Esophagus squamous epithelium (tissue), 4 donors: ENCODE results near the gene BGLAP.

Experiments used
- POLR2A ChIP-seq, 4 donors: fragments of 450-650 bp; IDR thresholded peaks; one replicate each; pipeline ENCODE4 v1.6.1; 2017; ENCODE audit warnings: antibody characterized with exemption in 4 of 4, mild to moderate bottlenecking in 4 of 4, moderate library complexity in 3 of 4
- TF ChIP-seq, protein P1 (sequence below), 6 experiments: fragments of 450-650 bp in 4 of 6; fragments of 200-600 bp in 2 of 6; sonication (generic) in 2 of 6; IDR thresholded peaks; one replicate each; pipeline ENCODE4 v1.5.1; 2016 to 2019; ENCODE audit warnings: antibody characterized with exemption in 6 of 6, mild to moderate bottlenecking in 4 of 6, moderate library complexity in 4 of 6

DNA sequence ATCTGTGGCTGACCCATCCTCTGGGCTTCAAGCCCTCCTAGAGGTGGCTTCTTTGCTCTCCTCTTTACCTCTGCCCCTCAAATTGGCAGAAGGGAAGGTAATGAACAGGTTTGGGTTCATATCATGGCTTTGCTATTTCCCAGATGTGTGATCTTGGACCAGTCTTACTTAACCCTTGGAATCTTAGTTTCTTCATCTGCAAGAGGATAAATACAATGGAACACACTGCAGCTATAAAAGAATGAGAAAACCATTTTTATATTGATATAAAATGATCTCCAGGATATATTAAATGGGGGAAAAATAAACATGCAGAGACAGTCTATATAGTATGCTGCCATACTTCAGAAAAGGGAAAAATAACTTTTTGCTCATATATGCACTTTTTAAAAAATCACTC is 47.9 kb downstream of the BGLAP start:
- no peak for TF ChIP-seq POLR2A (IDR thresholded peaks at IDR 0.05)
- TF ChIP-seq, protein P1, sequence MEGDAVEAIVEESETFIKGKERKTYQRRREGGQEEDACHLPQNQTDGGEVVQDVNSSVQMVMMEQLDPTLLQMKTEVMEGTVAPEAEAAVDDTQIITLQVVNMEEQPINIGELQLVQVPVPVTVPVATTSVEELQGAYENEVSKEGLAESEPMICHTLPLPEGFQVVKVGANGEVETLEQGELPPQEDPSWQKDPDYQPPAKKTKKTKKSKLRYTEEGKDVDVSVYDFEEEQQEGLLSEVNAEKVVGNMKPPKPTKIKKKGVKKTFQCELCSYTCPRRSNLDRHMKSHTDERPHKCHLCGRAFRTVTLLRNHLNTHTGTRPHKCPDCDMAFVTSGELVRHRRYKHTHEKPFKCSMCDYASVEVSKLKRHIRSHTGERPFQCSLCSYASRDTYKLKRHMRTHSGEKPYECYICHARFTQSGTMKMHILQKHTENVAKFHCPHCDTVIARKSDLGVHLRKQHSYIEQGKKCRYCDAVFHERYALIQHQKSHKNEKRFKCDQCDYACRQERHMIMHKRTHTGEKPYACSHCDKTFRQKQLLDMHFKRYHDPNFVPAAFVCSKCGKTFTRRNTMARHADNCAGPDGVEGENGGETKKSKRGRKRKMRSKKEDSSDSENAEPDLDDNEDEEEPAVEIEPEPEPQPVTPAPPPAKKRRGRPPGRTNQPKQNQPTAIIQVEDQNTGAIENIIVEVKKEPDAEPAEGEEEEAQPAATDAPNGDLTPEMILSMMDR (IDR thresholded peaks at IDR 0.05): no peak
